Ovary (tissue), 9 donors: ENCODE data around the gene CRTC3. TPM values are rescaled to one million over a fixed set of nuclear protein-coding genes. Genes with fewer than 3 reads are reported as not detected.

Experiments used
- DNase-seq, 5 donors: peaks; one replicate each; pipeline ENCODE4 v3.0.0-alpha.2; 2019 to 2020
- H3K27ac ChIP-seq, 2 donors: fragments of 200-600 bp; one replicate each; pipeline versions ENCODE4 v1.5.1 to v1.8.0; 2019 to 2022
- H3K27me3 ChIP-seq: fragments of 200-600 bp; one replicate; pipeline ENCODE4 v1.8.0; 2022
- H3K36me3 ChIP-seq: fragments of 200-600 bp; sonication (generic); one replicate; pipeline ENCODE4 v1.5.1; 2019
- H3K4me1 ChIP-seq: one replicate; pipeline ENCODE4 v1.8.1; 2013; ENCODE audit warnings: mild to moderate bottlenecking, moderate library complexity; ENCODE audit not compliant: insufficient read depth
- H3K4me3 ChIP-seq: fragments of 200-600 bp; sonication (generic); one replicate; pipeline ENCODE4 v1.5.1; 2017
- H3K9me3 ChIP-seq, 2 donors: fragments of 200-600 bp in 1 of 2; sonication (generic) in 1 of 2; one replicate each; pipeline versions ENCODE4 v1.5.1 to v1.8.1; 2013 to 2019; ENCODE audit warnings: mild to moderate bottlenecking in 1 of 2, moderate library complexity in 1 of 2
- CTCF ChIP-seq, 3 donors: fragments of 450-650 bp in 2 of 3; fragments of 200-600 bp in 1 of 3; IDR thresholded peaks; one replicate each; pipeline versions ENCODE4 v1.5.1 to v1.8.0; 2016 to 2022; ENCODE audit warnings: antibody characterized with exemption in 3 of 3, mild to moderate bottlenecking in 1 of 3
- EP300 ChIP-seq: sonication (generic); formaldehyde crosslinking; IDR thresholded peaks from one replicate; pipeline ENCODE4 v1.6.1; 2017; ENCODE audit warnings: antibody characterized with exemption
- POLR2A ChIP-seq: fragments of 450-650 bp; IDR thresholded peaks from one replicate; pipeline ENCODE4 v1.6.1; 2017; ENCODE audit warnings: antibody characterized with exemption, mild to moderate bottlenecking, moderate library complexity
- whole genome bisulfite sequencing, 3 donors: extraction: QIAGEN DNeasy Blood & Tissue Kit in 1 of 3; methylation state at CpG; one replicate each; pipeline versions ENCODE4 v1.1.5 to v1.1.7; 2013 to 2017; 5-methylcytosine and 5-hydroxymethylcytosine counted together
- intact Hi-C, 4 donors: fragments of 100-400 bp; cut with DNase I; formaldehyde crosslinking; loops; one replicate each; pipeline versions ENCODE4 v1.11.0 to v1.15.1; 2022 to 2023
- polyA plus RNA-seq, 2 donors: library from polyadenylated mRNA; stranded (reverse); fragments of 200-250 nt in 1 of 2; fragments of 350-450 nt in 1 of 2; fragmentation: Illumina TruSeq in 1 of 2; extraction: RNeasy Lipid Tissue Mini Kit (QIAGEN cat#74804) in 1 of 2; gene quantifications; one replicate each; pipeline ENCODE4 v1.2.3, GENCODE V29; 2013 to 2014
- total RNA-seq, 7 donors: library from RNA; depleted of rRNA in 2 of 7; stranded (reverse); fragments of >200 nt in 2 of 7; fragmentation: NEBNext Ultra II Directional in 3 of 7; extraction: Animal tissue kit (Norgen Biotek cat#: 25700) in 3 of 7; gene quantifications; one replicate each; pipeline versions ENCODE4 v1.1.0 to v1.2.4, GENCODE V29; 2016 to 2023
- donor health status: DM: no; HTN: no; CAD: no; lungs with moderate emphysema.
- donor health status: DM: no; HTN: no; CAD: no.
- donor health status: Bipolar disorder and iron deficiency.
- donor health status: DM: yes; HTN: yes; CAD: no.
- donor health status: DM: no; HTN: no; CAD: no.
- donor health status: DM: yes; HTN: yes; CAD: no.

CRTC3 gene
- total and polyA plus RNA-seq, 9 donors, result 36.9 to 106 (median 85.4) TPM

- no peak for TF ChIP-seq POLR2A
- TF ChIP-seq CTCF (IDR thresholded peaks at IDR 0.05), result no peak
- no peak for TF ChIP-seq EP300
- H3K4me1 ChIP-seq, result peaks cover 12% of the 10 kb centered on the region
- no peaks in the 10 kb centered on the region for H3K9me3 ChIP-seq
- H3K27ac ChIP-seq, result no peak overlapping the region
- DNase-seq, result no peak
- intact Hi-C loops, result no loop called here
- no peaks in the 10 kb centered on the region for H3K36me3 ChIP-seq
- H3K4me3 ChIP-seq, result no peak overlapping the region
- H3K27me3 ChIP-seq, result no peaks in the 10 kb centered on the region
- 46 to 49% (median 47%) methylated on average over 5 of the region's 5 CpGs for WGBS, 3 donors
Observed at GRCh38 chr15:90583471-90584252, 53.9 kb downstream of the CRTC3 start.

- no peaks in the 10 kb centered on the region for H3K9me3 ChIP-seq
- 78 to 87% (median 80%) methylated on average over 6 of the region's 6 CpGs for WGBS, 3 donors
- no peak overlapping the region for H3K27ac ChIP-seq
- H3K36me3 ChIP-seq, result no peaks in the 10 kb centered on the region
- peaks cover 14% of the 10 kb centered on the region for H3K4me1 ChIP-seq
- H3K4me3 ChIP-seq, result no peak overlapping the region
- no peak for DNase-seq
- TF ChIP-seq CTCF (IDR thresholded peaks at IDR 0.05) (no peak), EP300 (no peak), POLR2A (no peak)
- no peaks in the 10 kb centered on the region for H3K27me3 ChIP-seq
- intact Hi-C loops, result no loop called here
Observed at GRCh38 chr15:90584841-90585240, 55.1 kb downstream of the CRTC3 start.

GRCh38 chr15:90585863-90586262 lies 56.1 kb downstream of the CRTC3 start:
- no peak overlapping the region for H3K4me3 ChIP-seq

GRCh38 chr15:90586948-90587347 lies 57.2 kb downstream of the CRTC3 start:
- intact Hi-C loops, result no loop called here
- no peak for TF ChIP-seq CTCF (IDR thresholded peaks at IDR 0.05)
- TF ChIP-seq EP300, result no peak
- TF ChIP-seq POLR2A, result no peak
- H3K4me3 ChIP-seq, result no peak overlapping the region
- no peaks in the 10 kb centered on the region for H3K27me3 ChIP-seq
- peaks cover 14% of the 10 kb centered on the region for H3K4me1 ChIP-seq
- no peak for DNase-seq
- WGBS, 3 donors, result 95 to 98% (median 96%) methylated on average over 5 of the region's 5 CpGs
- H3K27ac ChIP-seq, result no peak overlapping the region
- H3K36me3 ChIP-seq, result no peaks in the 10 kb centered on the region
- no peaks in the 10 kb centered on the region for H3K9me3 ChIP-seq

More at GRCh38 chr15:90585863-90586262, 56.1 kb downstream of the CRTC3 start:
- no peak for DNase-seq
- Histone ChIP-seq H3K4me1 (peaks cover 14% of the 10 kb centered on the region), H3K36me3 (no peaks in the 10 kb centered on the region), H3K27me3 (no peaks in the 10 kb centered on the region), H3K9me3 (no peaks in the 10 kb centered on the region), H3K27ac (no peak overlapping the region)
- no peak for TF ChIP-seq EP300
- no peak for TF ChIP-seq POLR2A
- TF ChIP-seq CTCF (IDR thresholded peaks at IDR 0.05), result no peak
- intact Hi-C loops, result no loop called here
- 76 to 81% (median 78%) methylated on average over 4 of the region's 4 CpGs for WGBS, 3 donors
